DMS53 treated with DMSO at 0.1 percent for 48 hours (cell line): ENCODE results near the gene RRM2.

Experiments
- DNase-seq: peaks from one replicate; lab custom pipeline; 2025; ENCODE audit not compliant: unreplicated experiment; lab: John Stamatoyannopoulos, UW

RRM2 gene

DNA sequence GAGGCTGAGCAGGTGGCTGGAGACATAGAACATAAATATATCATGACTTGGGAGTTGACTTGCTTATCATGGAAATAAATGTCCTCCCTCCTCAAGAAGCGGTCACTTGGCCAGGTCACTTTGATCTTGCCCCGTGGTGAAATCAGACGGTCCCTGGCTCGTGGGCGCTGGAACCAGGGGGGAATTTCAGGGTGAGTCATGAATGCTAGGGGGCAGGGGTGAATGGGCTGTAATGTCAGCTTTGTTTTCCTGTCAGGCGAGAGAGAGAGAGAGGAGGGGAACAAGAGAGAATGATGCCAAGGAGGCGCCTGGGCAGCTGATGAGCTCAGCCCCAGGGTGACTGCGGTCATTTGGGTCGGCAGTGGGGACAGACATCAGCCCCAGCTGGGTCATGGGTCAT is 47.7 kb downstream of the RRM2 start:
- no peak for DNase-seq

DNA sequence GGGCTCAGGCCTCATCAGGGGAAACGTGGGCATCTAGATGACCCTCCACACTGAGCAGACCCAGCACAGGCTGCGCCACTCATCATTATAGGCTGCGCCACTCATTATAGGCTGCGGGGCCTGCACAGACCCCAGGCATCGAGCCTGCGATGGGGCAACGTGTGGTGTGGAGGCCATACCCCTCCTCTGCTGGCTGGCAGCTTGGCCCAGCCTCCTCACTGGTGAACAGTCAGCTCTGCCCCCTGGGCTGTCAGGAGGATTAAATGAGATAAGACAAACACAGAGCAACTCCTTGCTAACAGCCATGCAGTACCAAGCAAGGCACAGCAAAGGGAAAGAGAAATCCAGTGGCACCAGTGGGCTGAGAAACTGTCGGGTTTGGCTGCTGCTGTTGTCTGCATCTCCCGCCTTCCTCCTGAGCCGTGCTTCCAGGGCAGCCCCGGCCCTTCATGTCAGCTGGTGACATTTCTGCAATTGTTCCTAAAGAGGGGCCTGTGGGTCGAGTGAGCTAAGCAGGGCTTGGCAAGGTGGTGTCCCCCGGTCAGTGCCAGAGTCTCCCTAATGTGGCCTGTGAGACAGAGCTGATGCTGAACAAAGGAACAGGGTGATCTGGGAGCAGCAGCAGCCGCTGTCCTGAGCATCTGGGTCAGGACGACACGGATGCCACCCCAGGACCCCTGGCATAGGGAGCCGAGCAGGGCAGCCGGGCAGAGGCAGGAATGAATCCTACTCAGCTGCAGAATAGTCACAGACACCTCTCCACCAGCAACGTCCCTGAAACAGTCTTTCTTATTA is 48.7 kb downstream of the RRM2 start:
- no peak for DNase-seq

DNA sequence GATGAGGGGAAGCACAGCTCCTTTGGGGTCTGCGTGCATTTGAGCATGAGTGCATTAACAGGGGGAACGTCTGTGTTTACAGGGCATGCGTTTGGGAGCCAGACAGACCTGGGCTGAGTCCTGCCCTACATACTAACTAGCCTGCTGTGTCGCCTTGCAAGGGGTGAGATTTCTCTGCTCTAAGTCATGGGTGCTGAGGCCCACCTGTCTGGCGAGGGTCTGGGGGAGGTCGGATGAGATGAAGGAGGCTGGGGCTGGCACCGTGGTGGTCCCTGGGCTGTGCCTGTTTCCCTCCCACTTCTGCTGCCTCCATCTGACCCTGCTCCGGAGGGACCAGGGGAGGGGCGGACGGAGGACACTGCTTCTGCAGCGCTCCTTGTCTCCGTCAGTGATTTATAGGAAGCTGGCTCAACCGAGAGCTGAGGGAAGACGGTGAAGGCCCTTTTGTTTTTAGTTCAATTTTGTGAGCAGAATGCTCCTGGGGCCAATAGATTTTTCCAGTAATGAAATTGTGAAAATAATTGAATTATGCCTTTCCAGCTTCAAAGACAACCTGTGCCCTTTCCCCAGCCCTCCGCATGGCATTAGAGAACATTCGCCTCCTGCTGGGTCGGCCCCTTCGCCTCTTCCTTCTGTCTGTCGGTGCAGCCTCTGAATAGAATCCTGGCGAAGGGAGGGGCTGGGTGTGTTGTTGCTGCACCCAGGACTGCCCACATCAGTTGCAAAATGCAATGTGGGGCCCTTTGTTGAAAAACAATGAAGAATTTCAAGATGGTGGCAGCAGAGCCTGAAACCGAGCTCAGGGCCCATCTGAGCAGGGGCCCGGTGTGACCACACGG is 49.7 kb downstream of the RRM2 start:
- no peak for DNase-seq

- no peak for DNase-seq
These were observed 50.9 kb downstream of the RRM2 start for GRCh38 chr2:10173258-10174005.

- DNase-seq: no peak
These were observed 51.6 kb downstream of the RRM2 start for GRCh38 chr2:10174173-10174572.

- no peak for DNase-seq
These were observed 52.9 kb downstream of the RRM2 start for GRCh38 chr2:10175441-10175840.

GRCh38 chr2:10178751-10179150 is 56.2 kb downstream of the RRM2 start:
- DNase-seq: no peak

DNA sequence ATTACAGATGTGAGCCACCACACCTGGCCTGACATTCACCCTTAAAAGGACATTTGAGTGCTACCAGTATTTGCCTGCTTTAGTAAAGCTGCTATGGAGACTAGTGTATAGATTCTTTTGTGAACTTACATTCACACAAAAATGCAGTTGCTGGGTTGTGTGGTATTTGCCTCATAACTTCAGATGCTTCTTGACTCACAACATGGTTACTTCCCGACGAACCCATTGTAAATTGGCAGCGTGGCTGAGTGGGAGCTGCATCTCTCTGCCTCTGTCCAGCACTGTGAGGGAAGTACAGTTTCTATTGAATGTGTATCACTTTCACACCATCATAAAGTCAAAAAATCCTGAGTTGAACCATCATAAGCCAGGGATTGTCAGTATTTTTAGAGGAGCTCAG is 56.9 kb downstream of the RRM2 start:
- no peak for DNase-seq

- no peak for DNase-seq
These were observed 57.7 kb downstream of the RRM2 start for GRCh38 chr2:10180229-10180628.
